Measurements from ENCODE around the gene VEPH1. TPM values are rescaled to one million over a fixed set of nuclear protein-coding genes. Genes with fewer than 3 reads are reported as not detected.

VEPH1 gene
- polyA plus RNA-seq, 1 of the 3 experiments (the other 2 are of a cell fraction), result 6.0 TPM

DNA sequence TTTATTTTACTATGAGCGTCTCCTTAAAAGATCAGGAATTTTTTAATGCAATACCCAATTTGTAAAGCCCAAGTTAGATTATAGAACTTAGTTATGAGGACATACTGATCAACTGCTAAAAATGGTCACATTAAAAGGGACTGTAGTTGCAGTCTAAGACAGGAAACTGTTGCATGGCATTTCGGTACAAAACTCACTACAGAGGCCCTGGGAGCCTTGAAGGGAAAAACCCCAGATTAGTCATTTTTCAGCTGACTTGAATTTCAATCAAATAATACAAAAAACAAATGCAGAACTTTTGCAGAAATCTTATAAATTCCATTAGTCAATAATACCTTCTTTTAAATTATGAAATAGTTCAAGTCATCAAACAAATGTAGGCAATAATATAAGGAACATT, 73.5 kb downstream of the VEPH1 start:
- POLR2A ChIA-PET, result no interaction called here
- CTCF ChIA-PET, result no interaction called here
- Histone ChIP-seq H2AFZ (ENCODE audit: low read depth) (peak overlapping the region; percentile 18; the same call in 1 of the 2 replicates), H3F3A (replicated peaks; ENCODE audit: insufficient read depth) (peaks cover 5% of the 10 kb centered on the region), H3K4me1 (ENCODE audit: control insufficient read depth in 1 of 2, insufficient read depth in 2 of 2, low read depth in 1 of 2, low read length in 1 of 2) (peaks cover 0 to 17% of the 10 kb centered on the region in 2 experiments; a peak in 2 of 4 replicates), H4K20me1 (ENCODE audit: insufficient read depth) (no peaks in the 10 kb centered on the region), H3K9me3 (no peaks in the 10 kb centered on the region), H3K4me2 (peak overlapping the region; percentile 27; the same call in 1 of the 2 replicates), H3K36me3 (replicated peaks in 1 of 2; ENCODE audit: control insufficient read depth in 1 of 2, insufficient read depth in 2 of 2, low read length in 1 of 2) (peaks cover 0 to 5% of the 10 kb centered on the region in 2 experiments), H3K9ac (peak overlapping the region; percentile 19; the same call in 1 of the 2 replicates), H3K9me2 (no peaks in the 10 kb centered on the region), H3K27me3 (ENCODE audit: insufficient read depth) (no peaks in the 10 kb centered on the region), H3K79me2 (ENCODE audit: insufficient read depth) (no peaks in the 10 kb centered on the region), H3K27ac (ENCODE audit: low read depth in 2 of 2, low read length in 1 of 2) (peak overlapping the region in 1 of 2 experiments; percentile 52; a peak in 3 of 4 replicates), H3K4me3 (ENCODE audit: low read depth in 2 of 2, low read length in 1 of 2) (no peak overlapping the region)
- DNase-seq, result no peak
- 48% methylated on average over 2 of the region's 2 CpGs for WGBS (ENCODE audit: low lambda C conversion rate)
- TF ChIP-seq FOSL2 (IDR thresholded peaks at IDR 0.05; ENCODE audit: borderline replicate concordance, low read depth) (0 out of 2 replicates have a peak, but pooled peaks have one; percentile 18), RFX5 (IDR thresholded peaks at IDR 0.05; ENCODE audit: low read length) (no peak)

DNA sequence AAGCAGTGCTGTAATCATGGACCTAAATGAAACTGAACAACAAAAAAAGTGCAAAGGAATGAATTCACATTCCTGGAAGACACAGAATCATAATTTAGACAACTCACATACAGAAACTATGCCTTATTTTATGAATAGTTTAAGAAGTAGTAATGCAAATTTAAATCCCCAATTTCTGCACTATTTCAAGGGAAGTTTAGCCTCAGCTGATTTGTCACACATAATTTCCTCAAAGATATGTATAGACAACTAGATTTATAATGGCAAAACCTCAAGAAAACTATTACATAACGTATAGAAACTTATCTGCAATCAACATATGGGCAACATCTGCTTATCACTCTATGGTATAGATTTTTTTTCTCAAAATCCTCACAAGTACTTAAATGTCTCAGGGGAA, 74.4 kb downstream of the VEPH1 start:
- CTCF ChIA-PET, result no interaction called here
- TF ChIP-seq, protein P1, sequence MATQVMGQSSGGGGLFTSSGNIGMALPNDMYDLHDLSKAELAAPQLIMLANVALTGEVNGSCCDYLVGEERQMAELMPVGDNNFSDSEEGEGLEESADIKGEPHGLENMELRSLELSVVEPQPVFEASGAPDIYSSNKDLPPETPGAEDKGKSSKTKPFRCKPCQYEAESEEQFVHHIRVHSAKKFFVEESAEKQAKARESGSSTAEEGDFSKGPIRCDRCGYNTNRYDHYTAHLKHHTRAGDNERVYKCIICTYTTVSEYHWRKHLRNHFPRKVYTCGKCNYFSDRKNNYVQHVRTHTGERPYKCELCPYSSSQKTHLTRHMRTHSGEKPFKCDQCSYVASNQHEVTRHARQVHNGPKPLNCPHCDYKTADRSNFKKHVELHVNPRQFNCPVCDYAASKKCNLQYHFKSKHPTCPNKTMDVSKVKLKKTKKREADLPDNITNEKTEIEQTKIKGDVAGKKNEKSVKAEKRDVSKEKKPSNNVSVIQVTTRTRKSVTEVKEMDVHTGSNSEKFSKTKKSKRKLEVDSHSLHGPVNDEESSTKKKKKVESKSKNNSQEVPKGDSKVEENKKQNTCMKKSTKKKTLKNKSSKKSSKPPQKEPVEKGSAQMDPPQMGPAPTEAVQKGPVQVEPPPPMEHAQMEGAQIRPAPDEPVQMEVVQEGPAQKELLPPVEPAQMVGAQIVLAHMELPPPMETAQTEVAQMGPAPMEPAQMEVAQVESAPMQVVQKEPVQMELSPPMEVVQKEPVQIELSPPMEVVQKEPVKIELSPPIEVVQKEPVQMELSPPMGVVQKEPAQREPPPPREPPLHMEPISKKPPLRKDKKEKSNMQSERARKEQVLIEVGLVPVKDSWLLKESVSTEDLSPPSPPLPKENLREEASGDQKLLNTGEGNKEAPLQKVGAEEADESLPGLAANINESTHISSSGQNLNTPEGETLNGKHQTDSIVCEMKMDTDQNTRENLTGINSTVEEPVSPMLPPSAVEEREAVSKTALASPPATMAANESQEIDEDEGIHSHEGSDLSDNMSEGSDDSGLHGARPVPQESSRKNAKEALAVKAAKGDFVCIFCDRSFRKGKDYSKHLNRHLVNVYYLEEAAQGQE (IDR thresholded peaks at IDR 0.05; ENCODE audit: low read depth, low read length), result no peak
- TF ChIP-seq TCF12 (IDR thresholded peaks at IDR 0.05), result no peak
- no peak for TF ChIP-seq MAX (IDR thresholded peaks at IDR 0.05; ENCODE audit: low read depth)
- TF ChIP-seq, protein P2, sequence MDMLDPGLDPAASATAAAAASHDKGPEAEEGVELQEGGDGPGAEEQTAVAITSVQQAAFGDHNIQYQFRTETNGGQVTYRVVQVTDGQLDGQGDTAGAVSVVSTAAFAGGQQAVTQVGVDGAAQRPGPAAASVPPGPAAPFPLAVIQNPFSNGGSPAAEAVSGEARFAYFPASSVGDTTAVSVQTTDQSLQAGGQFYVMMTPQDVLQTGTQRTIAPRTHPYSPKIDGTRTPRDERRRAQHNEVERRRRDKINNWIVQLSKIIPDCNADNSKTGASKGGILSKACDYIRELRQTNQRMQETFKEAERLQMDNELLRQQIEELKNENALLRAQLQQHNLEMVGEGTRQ (IDR thresholded peaks at IDR 0.05; ENCODE audit: borderline replicate concordance, low read depth, low read length), result no peak
- TF ChIP-seq RAD21 (IDR thresholded peaks at IDR 0.05; ENCODE audit: low read length), result no peak
- TF ChIP-seq SMC3 (IDR thresholded peaks at IDR 0.05; ENCODE audit: low read depth, low read length), result no peak
- TF ChIP-seq RFX5 (IDR thresholded peaks at IDR 0.05; ENCODE audit: low read length), result no peak
- no peak for TF ChIP-seq TAF1 (IDR thresholded peaks at IDR 0.05; ENCODE audit: borderline replicate concordance, low read depth, low read length)
- TF ChIP-seq TEAD4 (IDR thresholded peaks at IDR 0.05; ENCODE audit: borderline replicate concordance, insufficient read depth), result no peak
- TF ChIP-seq EZH2phosphoT487 (IDR thresholded peaks at IDR 0.05; ENCODE audit: borderline replicate concordance, low read depth), result no peak
- TF ChIP-seq RXRA (IDR thresholded peaks at IDR 0.05; ENCODE audit: borderline replicate concordance, low read depth), result no peak
- no peak for TF ChIP-seq ZBTB33 (IDR thresholded peaks at IDR 0.05; ENCODE audit: borderline replicate concordance, low read depth)
- TF ChIP-seq YY1 (IDR thresholded peaks at IDR 0.05; ENCODE audit: low read depth), result no peak
- no peak for TF ChIP-seq RCOR1 (IDR thresholded peaks at IDR 0.05; ENCODE audit: low read length)
- WGBS (ENCODE audit: low lambda C conversion rate), result 83% methylated on average over 1 of the region's 1 CpG

More for the DNA sequence above, 74.4 kb downstream of the VEPH1 start:
- Histone ChIP-seq H3K27me3 (ENCODE audit: insufficient read depth) (no peaks in the 10 kb centered on the region), H3K36me3 (replicated peaks in 1 of 2; ENCODE audit: control insufficient read depth in 1 of 2, insufficient read depth in 2 of 2, low read length in 1 of 2) (peaks cover 0 to 5% of the 10 kb centered on the region in 2 experiments), H3K4me1 (ENCODE audit: control insufficient read depth in 1 of 2, insufficient read depth in 2 of 2, low read depth in 1 of 2, low read length in 1 of 2) (peaks cover 0 to 17% of the 10 kb centered on the region in 2 experiments; a peak in 2 of 4 replicates), H2AFZ (ENCODE audit: low read depth) (no peak overlapping the region), H3K9ac (no peak overlapping the region), H3K4me3 (ENCODE audit: low read depth in 2 of 2, low read length in 1 of 2) (no peak overlapping the region), H3K79me2 (ENCODE audit: insufficient read depth) (no peaks in the 10 kb centered on the region), H3K9me2 (no peaks in the 10 kb centered on the region), H3F3A (replicated peaks; ENCODE audit: insufficient read depth) (peaks cover 9% of the 10 kb centered on the region), H3K9me3 (no peaks in the 10 kb centered on the region), H3K4me2 (0 out of 2 replicates have a peak overlapping the region, but pooled peaks have one; percentile 27), H3K27ac (ENCODE audit: low read depth in 2 of 2, low read length in 1 of 2) (peak overlapping the region in 1 of 2 experiments; percentile 52; a peak in 3 of 4 replicates), H4K20me1 (ENCODE audit: insufficient read depth) (no peaks in the 10 kb centered on the region)
- POLR2A ChIA-PET, result no interaction called here
- no peak for DNase-seq

All from SK-N-SH (cell line).